HG02840 (cell line): ENCODE measurements around the gene ATN1.

ENCODE experiments used
- ATAC-seq: cut with Tn5 transposase; IDR thresholded peaks from one replicate; pipeline ENCODE4 v1.9.1; 2021; ENCODE audit warnings: mild to moderate bottlenecking, moderate library complexity, moderate number of reproducible peaks; ENCODE audit not compliant: unreplicated experiment, low FRiP score

Gene ATN1

DNA sequence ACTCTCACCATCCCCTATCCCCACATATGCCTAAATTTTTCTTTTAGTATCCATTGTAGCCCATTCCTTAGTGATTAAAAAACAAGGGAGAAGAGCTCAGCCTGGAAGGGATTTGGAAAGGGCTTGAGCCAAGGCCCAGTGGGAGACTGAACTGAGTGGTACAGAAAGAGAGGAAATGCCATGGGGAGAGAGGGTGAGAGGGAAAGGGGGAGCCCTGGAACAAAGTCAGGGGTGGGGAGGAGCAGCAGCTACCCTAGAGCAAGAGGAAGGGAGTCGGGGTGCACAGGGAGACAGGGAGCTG, 2.6 kb upstream of the ATN1 start:
- ATAC-seq: no peak

DNA sequence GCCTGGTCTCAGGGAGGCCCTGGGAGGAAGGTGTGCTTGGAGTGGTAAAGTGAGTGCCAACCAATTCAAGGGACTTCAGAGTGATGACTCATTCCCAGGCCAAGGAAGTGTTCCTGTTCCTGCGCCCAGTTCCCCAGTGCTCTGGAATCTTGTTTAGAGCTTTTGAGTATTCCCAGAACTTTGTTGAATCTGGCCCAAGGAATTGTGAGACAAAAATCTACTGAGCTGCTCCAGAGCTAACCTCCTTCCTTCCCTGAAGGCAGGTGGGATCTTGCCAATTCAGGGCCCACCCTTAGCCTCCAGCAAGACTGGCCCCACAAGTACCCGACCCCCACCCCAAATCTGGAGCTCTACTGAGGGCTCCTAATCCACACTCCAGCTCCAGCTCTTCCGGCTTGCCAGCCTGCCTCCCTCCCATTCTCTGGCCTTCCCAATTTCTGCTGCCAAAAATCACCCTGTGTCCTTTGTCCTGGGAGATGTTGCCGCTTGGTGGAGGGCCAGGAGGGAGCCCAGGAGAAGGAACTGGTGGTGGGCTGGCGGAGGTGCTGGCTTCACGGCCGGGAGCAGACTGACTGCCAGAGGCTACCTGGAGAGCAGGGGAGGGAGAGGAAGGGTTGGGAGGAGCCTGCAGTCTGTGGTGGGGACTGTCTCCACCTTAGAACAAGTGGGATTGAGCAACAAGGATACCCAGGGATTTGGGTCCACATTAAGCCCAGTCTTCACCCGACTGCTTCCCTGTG, 2.0 kb upstream of the ATN1 start:
- ATAC-seq: no peak

DNA sequence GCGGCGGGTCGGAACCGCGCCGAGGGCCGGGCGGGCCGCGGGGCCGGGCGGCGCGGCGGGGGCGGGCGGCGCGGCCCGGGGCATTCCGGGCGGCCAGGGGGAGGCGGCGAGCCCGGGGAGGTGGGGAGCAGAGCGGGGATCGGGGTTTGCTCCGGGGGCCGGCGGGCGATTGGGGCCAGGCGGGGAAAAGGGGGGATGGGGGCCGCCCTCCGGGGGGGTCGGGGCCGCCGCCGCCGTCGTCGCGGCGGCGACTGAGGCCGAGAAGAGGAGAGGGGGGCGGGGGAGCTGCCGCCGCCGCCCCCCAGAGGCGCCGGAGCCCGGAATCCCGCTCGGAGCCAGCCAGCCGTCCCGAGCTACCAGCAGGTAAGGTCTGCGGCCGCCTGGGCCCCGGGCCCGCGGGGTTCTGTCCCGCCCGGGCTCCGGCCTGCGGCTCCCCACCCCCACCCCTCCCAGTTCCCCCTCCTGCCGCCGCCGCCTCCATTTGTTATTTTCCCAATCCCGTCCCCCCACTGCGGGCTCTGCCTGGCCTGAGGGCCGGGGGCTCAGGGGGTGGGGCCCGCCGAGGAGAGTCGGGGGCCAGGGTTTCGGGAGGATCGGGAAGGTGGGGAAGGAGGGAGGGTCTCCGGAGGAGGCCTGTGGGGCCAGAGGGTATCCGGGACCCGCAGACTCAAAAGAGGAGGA, 403 bp downstream of the ATN1 start:
- no peak for ATAC-seq

DNA sequence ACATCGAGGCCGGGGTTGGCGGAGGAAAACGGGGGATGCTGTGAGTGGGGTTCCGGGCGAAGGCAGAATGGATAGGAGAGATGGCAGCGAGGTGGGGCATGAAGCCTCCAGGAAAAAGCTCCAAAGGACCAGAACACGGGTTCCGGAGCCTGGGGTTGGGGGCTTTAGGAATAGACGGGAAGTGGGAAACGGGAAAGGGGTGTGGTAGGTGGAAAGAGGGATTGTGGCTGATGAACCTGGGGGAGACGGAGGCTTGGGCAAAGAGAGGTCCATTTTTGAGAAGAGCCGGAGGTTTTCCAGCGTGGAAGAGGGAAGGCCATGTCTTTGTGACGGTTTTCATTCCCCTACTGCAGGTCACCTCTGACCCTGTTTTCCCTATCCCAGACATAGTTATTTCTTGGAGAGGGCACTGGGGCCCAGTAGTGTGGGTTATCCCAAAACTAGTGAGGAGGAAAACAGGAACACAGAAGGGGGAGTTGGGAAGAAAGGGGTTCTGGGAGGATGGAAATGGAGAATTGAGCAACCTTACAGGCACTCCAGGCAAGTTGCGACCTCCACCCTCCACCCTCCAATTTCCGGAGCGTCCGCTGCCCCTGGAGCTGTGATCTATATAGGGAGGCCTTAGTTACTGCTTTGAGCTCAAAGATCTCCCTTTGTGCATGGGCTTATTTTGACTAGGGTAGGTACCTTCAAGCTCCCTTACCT, 1.1 kb downstream of the ATN1 start:
- ATAC-seq: no peak

DNA sequence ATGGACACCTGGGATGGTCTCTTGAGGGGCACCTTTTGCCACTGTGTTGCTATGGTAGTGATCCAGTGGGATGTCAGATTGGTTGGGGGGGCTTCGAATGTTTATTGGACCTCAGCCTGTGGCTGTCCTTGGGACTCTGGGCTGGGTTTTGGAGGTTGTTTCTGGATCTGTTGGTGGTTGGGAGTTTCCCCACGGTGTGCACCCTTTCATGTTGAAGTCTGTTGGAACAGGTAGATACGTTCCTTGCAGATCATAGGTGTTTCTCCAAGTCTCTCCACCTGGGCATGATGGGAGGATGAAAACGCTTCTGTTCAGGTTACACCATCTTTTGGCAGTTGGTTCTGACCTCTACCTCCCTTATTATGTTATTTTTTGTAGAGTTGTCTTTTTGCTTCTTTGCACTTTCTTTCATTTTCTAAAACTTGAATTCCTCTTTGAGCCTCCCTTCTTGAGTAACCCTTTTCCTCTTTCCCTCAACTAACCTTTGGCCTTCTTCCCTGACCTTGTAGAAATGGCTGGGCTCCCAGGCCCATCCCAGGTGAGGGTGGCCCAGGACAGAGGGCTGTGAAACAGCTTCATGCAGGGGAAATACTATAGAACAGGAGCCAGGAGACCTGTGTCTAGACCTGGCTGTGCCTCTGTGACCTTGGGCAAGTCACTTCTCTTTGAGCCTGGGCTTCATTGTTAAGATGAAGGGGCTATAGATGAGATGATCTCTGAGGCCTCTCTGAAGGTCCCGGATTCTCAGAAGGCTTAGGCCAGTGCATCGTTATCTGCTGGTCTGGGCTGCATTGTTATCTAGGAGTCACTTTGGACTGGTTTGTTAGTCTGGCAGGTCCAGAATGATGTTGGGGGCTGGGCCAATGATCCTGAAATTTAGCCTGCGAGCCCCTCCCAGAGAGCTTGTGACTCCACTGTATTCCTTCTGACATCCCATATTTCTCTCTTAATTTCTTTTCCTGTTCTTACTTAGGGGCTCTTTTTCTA, 2.0 kb downstream of the ATN1 start:
- ATAC-seq: no peak

DNA sequence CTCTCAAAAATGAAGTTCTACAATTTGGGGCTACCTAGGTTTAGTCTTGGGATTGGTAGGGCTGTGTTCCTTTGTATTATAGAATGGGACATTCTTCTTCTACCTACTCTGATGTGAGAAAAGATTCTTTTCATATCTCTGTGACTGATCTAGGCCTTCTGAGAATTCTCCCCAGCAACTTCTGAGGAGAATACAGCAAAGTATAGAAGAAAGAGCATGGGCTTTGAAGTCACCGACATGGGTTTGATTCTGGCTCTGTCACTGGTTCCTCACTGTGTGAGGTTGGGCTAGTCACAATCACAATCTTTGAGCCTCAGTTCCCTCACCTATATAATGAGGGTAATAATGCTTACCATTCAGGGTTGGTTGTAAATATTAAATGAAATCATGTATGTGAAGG, 5.0 kb downstream of the ATN1 start:
- no peak for ATAC-seq

DNA sequence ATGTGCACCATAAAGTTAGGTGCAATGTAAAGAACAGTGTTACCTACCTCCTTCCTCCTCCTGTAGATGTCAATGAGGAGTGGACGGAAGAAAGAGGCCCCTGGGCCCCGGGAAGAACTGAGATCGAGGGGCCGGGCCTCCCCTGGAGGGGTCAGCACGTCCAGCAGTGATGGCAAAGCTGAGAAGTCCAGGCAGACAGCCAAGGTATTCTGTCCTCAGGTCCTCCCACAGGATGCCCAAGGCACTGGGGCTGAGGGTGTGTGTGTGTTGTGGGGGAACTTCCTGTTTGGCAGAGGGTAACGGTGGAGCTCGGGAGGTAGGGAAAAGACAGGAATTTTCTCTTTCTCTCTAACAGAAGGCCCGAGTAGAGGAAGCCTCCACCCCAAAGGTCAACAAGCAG, 6.4 kb downstream of the ATN1 start:
- no peak for ATAC-seq

DNA sequence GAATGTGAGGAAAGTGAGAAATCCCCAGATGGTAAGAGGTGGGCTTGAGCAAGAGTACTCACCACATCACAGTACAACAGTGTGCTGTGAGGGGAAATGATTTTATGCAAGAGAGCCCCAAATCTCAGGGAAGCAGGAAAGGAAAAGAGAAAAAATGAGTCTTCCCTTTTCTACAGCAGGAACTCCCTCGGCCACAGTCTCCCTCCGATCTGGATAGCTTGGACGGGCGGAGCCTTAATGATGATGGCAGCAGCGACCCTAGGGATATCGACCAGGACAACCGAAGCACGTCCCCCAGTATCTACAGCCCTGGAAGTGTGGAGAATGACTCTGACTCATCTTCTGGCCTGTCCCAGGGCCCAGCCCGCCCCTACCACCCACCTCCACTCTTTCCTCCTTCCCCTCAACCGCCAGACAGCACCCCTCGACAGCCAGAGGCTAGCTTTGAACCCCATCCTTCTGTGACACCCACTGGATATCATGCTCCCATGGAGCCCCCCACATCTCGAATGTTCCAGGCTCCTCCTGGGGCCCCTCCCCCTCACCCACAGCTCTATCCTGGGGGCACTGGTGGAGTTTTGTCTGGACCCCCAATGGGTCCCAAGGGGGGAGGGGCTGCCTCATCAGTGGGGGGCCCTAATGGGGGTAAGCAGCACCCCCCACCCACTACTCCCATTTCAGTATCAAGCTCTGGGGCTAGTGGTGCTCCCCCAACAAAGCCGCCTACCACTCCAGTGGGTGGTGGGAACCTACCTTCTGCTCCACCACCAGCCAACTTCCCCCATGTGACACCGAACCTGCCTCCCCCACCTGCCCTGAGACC, 7.8 kb downstream of the ATN1 start:
- ATAC-seq: no peak

DNA sequence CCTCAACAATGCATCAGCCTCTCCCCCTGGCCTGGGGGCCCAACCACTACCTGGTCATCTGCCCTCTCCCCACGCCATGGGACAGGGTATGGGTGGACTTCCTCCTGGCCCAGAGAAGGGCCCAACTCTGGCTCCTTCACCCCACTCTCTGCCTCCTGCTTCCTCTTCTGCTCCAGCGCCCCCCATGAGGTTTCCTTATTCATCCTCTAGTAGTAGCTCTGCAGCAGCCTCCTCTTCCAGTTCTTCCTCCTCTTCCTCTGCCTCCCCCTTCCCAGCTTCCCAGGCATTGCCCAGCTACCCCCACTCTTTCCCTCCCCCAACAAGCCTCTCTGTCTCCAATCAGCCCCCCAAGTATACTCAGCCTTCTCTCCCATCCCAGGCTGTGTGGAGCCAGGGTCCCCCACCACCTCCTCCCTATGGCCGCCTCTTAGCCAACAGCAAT, 8.5 kb downstream of the ATN1 start:
- ATAC-seq: no peak

DNA sequence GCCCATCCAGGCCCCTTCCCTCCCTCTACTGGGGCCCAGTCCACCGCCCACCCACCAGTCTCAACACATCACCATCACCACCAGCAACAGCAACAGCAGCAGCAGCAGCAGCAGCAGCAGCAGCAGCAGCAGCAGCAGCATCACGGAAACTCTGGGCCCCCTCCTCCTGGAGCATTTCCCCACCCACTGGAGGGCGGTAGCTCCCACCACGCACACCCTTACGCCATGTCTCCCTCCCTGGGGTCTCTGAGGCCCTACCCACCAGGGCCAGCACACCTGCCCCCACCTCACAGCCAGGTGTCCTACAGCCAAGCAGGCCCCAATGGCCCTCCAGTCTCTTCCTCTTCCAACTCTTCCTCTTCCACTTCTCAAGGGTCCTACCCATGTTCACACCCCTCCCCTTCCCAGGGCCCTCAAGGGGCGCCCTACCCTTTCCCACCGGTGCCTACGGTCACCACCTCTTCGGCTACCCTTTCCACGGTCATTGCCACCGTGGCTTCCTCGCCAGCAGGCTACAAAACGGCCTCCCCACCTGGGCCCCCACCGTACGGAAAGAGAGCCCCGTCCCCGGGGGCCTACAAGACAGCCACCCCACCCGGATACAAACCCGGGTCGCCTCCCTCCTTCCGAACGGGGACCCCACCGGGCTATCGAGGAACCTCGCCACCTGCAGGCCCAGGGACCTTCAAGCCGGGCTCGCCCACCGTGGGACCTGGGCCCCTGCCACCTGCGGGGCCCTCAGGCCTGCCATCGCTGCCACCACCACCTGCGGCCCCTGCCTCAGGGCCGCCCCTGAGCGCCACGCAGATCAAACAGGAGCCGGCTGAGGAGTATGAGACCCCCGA, 9.1 kb downstream of the ATN1 start:
- ATAC-seq: no peak

DNA sequence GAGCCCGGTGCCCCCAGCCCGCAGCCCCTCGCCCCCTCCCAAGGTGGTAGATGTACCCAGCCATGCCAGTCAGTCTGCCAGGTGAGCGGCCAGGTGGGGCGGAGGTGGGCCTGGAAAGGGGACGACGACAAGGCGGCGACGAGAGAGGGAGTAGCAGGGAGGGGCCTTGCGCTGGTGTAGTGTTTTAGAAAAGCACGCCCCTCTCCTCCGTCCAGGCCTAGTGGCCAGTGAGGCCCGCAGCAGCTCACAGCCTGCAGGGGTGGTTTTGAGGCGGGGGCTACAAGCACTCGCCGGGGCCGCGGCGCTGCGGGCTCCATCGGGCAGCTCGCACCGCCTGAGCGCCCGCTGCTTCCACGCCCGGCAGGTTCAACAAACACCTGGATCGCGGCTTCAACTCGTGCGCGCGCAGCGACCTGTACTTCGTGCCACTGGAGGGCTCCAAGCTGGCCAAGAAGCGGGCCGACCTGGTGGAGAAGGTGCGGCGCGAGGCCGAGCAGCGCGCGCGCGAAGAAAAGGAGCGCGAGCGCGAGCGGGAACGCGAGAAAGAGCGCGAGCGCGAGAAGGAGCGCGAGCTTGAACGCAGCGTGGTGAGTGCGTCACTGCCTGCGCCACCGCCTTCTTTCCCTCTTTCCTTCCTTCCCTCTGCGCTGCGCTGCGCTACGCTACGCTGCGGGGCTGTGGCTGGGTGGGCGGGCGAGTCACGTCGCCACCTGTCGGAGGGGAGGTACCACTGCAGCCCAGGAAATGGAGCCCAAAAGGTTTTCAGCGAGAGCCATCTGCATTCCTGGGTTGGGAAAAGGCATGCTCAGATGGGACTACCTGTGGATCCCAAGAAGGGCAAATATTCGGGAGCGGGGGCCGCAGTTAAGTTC, 10.0 kb downstream of the ATN1 start:
- peak; percentile 85 for ATAC-seq

DNA sequence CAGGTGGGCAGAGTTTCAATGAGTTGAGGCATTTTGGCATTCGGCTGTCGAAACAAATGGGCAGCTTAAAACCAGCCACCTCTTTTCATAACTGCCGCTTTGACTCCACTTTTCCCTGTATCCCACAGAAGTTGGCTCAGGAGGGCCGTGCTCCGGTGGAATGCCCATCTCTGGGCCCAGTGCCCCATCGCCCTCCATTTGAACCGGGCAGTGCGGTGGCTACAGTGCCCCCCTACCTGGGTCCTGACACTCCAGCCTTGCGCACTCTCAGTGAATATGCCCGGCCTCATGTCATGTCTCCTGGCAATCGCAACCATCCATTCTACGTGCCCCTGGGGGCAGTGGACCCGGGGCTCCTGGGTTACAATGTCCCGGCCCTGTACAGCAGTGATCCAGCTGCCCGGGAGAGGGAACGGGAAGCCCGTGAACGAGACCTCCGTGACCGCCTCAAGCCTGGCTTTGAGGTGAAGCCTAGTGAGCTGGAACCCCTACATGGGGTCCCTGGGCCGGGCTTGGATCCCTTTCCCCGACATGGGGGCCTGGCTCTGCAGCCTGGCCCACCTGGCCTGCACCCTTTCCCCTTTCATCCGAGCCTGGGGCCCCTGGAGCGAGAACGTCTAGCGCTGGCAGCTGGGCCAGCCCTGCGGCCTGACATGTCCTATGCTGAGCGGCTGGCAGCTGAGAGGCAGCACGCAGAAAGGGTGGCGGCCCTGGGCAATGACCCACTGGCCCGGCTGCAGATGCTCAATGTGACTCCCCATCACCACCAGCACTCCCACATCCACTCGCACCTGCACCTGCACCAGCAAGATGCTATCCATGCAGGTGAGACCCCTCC, 10.8 kb downstream of the ATN1 start:
- no peak for ATAC-seq

DNA sequence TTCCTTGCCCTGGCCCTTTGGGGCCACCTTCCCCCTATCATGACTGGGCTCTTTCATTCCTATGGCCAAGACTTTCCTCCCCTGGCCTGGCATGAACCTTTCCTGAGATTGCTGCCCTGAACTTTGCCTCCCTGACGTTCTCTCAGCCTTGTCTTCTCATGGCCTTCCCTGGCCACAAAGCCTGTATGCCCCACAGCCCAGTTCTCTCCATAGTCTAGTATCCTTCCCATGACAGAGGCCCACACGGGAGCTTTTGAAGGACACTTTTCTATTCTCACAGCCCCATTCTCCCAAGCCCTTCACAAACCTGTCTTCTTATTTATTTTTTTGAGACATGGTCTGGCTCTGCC, 11.4 kb downstream of the ATN1 start:
- ATAC-seq: no peak

DNA sequence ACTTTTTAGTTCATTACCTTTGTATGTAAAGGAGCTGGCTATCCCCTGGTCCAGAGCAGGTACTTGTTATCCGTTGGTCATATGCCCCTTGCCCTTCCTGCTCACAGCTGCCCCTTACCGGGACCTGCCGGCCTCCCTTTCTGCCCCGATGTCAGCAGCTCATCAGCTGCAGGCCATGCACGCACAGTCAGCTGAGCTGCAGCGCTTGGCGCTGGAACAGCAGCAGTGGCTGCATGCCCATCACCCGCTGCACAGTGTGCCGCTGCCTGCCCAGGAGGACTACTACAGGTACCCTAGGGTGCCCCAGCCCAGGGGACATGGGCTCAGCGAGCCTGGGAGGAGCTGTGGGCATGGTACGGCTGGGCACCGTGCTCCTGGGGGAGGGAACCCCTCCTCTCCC, 13.5 kb downstream of the ATN1 start:
- ATAC-seq: no peak

DNA sequence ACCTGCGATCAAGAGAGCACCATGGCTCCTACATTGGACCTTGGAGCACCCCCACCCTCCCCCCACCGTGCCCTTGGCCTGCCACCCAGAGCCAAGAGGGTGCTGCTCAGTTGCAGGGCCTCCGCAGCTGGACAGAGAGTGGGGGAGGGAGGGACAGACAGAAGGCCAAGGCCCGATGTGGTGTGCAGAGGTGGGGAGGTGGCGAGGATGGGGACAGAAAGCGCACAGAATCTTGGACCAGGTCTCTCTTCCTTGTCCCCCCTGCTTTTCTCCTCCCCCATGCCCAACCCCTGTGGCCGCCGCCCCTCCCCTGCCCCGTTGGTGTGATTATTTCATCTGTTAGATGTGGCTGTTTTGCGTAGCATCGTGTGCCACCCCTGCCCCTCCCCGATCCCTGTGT, 14.0 kb downstream of the ATN1 start:
- ATAC-seq: no peak

DNA sequence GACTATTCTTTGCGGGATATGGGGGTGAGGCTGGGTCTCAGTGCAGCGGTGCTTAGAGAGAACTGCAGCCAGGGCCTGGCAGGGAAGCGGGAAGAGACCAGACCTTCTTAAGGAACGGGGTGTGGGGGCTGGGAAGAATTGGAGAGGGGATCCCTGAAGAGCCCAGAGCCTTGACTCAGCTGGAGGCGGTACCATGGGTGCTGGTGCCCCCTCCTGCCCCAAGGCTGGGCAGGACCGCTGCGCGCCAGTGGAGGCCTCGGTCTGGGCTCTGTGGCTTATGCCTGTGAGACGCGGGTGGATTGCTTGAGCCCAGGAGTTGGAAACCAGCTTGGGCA, 14.5 kb downstream of the ATN1 start:
- no peak for ATAC-seq

DNA sequence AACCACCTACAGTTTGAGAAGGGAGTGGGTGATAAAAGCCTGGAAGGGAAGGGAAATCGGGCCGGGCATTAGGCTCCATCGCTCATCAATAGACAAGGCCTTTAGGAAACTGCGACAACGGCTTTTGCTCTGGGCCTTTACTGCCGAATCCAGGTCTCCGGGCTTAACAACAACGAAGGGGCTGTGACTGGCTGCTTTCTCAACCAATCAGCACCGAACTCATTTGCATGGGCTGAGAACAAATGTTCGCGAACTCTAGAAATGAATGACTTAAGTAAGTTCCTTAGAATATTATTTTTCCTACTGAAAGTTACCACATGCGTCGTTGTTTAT, 15.6 kb downstream of the ATN1 start:
- ATAC-seq: peak; percentile 32
